NCI-H2029 treated with DMSO at 0.1 percent for 48 hours (cell line): ENCODE results near the gene GPHN.

ENCODE experiments used
- DNase-seq: peaks from one replicate; lab custom pipeline; 2025; lab: John Stamatoyannopoulos, UW

Gene GPHN

DNA sequence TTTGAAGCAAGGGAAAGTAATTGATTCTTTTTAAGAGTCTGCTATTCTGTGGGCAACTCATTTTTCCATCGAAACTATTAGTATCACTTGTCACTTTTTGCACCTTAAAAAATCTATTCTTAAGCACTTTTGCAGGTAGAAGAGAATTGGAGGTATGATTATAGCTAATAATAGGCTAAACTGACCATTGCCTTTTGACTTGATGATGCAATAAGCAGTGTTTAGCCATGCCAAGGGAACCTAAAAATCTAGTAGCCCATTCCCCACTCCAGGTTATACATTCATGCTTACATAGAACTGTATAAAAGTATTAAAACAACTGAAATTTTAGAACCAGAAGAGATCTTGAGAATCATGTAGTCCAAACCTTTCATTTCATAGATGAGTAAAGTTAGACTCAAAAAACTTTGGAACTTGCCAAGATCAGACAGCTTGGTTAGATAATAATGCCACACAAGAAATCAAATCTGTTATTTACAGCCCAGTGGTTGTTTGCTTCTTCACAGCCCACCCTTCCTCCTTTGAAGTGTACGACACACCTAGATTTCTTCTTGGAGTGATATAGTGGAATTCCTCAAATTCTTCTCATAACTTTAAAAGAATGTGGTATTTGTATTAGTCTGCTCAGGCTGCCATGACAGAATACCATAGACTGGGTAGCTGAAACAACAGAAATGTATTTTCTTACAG is 659.6 kb downstream of the GPHN start:
- no peak for DNase-seq

DNA sequence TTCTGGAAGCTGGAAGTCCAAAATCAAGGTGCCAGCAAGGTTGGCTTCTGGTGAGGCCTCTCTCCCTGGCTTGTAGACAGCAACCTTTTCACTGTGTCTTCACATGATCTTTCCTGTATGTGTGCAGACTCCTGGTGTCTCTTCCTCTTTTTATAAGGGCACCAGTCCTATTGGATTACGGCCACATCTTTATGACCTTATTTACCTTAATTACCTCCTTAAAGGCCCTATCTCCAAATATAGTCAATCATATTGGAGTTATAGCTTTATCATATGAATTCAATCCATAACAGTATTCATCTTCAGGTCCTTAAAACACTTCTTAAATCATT is 660.1 kb downstream of the GPHN start:
- no peak for DNase-seq

DNA sequence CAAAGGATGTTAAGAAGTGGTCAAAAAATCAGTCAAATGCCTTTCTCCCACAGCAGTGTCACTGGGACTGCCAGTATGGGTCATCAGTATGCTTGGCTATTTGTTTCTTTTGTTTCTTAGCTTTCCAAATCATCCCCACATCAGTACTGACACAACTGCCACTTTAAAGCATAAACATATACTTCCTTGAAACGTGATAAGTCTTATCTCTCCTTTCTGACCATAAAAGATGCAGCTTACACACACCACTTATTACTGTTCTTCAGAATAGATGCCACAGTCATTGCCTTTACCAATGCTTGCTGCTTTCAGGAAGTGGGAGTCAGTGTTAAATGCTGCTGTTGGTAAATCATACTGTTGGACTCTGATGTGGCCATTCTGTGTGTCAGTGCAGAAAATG is 662.7 kb downstream of the GPHN start:
- DNase-seq, result no peak

DNA sequence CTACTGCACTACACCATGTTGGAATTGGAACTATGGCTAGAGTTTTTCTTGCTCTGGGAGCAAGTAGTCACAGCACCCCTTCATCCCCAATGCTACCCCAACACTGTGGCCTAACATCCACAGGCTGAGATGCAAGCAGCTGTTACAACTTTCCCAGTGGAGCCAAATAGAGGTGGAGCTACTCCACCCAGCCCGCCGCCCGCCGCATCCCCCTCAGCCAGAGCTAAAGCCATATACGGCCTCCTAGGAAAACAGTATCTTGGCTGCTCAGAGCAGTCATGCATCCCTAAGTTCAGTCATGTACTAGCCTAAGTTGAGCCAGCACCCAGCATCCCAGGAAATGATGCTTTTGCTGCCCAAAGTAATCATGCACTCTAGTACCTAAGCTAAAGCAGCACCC is 664.1 kb downstream of the GPHN start:
- no peak for DNase-seq

DNA sequence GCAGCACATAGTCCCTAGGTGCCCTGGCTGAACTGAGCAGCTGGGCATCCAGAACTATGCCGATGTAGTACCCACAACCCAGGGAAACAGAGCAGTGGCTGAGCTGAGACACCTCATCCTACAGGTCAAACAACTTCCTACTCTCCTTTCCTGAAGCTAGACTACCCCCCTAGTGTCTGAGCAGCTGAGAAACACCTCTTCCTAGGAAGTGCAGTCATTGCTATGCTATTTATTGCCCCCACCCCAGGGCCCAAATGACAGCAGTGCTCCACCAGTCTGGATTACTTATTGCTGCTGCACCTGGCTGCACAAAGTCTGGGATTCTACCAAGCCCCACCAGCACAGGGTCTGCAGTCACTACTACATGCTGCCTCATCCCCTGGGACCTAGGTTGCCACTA is 664.6 kb downstream of the GPHN start:
- no peak for DNase-seq

DNA sequence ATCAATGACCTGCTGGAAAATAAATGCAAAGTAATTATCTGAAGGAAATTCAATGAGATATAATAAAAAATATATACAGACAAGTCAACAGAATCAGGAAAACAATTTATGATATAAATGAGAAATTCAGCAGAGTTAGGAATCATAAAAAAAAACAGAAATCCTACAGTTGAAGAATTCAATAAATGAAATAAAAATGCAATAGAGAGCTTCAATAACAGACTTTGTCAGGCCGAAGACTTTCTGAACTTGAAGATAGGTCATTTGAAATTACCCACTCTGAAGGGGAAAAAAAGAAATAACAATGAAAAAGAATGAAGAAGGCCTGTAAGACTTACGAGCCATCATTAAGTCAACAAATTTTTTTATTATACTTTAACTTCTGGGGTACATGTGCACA is 665.8 kb downstream of the GPHN start:
- no peak for DNase-seq

DNA sequence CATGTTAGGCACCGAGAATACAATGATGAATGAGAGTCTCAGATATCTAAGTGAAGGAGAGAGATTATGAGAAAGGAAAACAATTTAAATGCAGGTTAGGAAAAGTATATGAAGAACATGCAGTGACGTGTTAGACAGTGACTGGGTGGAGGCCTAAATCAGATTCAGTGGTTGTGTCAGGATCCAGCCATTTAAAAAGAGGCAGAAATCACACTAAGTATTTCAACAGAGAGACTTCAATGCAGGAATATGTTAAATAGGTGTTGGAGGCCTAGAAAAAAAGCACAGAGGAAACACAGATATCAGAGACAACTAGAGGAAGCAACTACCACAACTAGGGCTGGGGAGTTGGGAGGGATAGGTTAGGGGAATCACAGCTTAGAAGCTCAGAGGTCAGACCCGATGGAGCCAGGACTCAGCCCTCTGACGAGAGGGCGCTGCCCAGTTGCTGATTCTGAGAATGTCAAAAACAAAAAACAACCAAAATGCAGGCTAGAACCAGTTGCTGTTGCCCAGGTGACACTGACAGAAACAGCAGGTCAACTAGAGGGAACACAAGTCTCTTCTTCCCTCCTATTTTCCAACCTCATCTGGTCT is 678.3 kb downstream of the GPHN start:
- DNase-seq, result no peak

DNA sequence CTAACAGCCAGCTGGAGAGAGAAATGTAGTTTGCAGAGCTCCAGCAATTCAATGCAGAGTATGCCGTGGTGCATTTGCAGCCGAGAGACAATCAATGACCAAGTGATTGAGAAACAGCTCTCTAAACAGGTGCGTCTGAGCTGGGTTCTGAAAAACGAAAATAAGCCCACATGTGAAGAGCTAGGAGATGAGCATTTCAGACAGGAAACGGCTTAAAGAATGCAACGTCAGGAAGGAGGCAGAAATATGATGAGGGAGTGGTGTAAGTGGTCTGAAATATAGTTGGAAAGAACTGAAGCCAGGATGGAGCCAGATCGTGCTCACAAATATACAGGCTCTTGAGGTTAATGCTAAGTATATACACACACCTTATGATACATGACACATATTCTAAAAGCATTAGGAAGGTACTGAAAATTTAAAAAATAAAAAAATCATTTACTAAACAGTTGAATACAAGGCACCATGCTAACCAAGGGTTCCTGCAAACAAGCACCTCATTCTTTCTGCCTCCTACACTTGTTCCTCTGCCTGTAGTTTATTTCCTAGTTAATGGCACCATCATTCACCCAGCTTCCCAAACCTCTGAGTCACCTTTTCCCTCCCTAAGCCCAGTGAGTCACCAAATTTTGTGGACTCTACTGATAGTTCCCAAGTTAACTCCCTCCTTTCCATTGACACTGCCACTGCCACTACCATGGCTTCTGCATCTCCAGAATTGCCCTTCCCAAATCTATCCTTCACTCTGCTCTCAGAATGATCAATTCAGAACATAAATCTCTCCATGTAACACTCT is 679.0 kb downstream of the GPHN start:
- DNase-seq, result no peak

DNA sequence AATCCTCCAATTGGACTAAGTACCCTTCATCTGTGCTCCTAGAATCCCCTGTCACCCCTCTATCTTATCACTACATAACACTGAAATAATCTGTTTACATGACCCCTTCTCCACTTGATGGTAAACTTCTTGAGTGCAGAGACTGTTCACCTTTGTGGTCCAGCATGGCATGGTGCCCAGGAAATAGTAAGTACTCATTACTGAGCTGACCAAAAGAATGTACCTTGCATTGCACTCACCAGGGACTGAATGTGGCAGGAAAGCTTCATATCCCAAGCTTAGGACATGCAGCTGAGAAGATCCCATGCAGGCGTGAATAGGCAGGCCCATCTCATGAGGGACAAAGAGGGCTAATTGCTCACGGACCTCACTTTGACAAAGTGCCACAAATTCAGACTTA is 679.9 kb downstream of the GPHN start:
- DNase-seq, result no peak

DNA sequence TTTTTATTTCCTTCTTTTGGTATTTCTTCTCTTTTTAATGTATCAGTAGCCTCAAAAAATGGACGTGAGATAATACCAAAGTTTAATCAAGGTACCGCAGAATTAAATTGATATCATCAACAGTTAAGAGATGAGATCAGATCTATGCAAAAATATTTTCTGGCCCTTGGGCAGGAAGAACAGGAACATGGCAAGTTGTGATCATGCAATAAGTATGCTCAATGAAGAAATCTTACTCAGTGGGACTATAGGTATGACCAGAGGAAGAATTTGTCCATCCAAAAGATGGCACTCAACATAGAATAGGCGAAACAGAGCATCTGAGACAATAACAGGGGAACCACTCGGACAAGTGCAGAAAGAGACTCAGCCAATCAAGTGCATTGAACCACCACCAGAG is 680.4 kb downstream of the GPHN start:
- DNase-seq, result no peak

DNA sequence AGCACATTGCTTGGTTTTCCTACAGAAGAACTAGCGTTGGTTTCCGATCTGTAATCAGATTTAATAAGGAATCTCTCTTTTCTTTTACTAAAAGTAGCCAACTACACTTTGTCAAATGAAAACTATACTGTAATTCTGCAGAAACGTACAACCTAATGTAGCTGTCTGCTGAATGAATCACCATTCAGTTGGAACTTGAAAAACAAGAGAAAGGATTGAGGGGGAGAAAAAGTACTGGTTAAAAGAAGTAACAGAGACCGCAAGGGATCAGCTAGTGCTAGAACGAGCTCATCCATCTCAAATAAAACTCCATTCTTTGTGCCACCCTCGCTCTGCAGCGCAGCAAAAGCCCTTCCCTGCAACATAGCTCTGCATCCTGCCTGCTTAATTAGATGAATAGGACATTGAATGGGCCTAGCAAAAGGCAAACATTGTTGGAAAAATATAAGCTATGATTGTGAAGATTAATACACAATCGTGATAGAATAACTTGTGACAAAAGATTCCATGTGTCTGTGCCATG is 683.9 kb downstream of the GPHN start:
- no peak for DNase-seq

DNA sequence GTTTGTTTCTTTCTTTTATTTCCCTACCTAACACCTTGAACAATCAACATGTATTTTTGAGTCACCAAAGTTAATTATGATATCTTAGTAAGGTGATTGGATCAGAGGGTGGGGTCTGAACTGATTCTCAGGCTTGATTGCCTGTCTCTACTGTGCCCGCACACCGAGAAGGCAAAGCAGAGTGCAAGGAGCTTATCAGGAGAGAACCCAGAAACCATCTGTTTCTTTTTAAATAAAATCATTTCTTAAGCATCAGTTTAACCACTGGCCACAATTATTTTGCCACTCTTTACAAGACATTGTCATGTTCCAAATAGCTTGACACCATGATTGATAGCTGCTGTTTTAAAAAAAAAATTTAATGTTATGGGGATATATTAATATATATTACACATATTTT is 684.4 kb downstream of the GPHN start:
- no peak for DNase-seq

DNA sequence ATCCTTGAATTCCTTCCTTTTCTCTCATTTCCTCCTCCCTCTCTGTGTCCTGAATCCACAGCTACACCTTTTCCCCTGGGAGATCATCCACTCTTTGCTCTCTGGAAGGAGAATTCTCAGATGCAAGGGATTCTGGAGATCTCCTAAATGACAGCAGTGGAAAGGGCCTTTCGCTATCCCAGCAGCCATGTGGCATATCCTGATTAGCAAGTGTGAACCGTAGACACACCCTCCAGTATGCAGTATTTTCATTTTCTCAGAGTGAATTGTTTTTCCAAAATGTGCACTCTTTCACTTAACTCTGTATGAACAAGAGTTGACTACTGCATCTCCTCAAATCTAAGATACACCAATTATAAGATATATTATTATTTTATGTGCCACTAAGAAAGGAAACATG is 687.3 kb downstream of the GPHN start:
- no peak for DNase-seq

DNA sequence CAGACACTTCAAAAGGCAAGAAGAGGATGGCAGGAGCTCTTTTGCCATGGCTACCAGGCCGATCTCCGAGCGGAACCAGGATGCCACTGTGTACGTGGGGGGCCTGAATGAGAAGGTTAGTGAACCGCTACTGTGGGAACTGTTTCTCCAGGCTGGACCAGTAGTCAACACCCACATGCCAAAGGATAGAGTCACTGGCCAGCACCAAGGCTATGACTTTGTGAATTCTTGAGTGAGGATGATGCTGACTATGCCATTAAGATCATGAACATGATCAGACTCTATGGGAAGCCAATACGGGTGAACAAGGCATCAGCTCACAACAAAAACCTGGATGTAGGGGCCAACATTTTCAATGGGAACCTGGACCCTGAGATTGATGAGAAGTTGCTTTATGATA is 691.1 kb downstream of the GPHN start:
- no peak for DNase-seq

DNA sequence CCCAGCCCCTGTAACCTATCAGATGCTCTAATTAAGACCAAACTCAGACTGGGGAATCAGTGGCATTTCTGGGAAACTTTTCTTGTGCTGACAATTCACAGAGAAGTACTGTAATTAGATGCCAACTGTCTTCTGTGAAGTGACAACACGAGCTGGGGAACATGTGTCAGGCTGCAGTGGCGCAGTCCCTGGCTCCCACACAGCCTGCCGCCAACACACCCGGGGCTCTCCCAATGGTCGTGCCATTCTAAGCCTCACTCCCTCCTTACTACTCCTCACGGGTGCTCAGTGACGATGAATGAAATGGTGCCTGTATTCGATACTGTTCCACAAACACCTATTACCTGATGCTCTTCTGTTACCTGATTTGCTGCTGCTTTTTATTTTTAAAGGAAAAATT is 699.9 kb downstream of the GPHN start:
- no peak for DNase-seq

DNA sequence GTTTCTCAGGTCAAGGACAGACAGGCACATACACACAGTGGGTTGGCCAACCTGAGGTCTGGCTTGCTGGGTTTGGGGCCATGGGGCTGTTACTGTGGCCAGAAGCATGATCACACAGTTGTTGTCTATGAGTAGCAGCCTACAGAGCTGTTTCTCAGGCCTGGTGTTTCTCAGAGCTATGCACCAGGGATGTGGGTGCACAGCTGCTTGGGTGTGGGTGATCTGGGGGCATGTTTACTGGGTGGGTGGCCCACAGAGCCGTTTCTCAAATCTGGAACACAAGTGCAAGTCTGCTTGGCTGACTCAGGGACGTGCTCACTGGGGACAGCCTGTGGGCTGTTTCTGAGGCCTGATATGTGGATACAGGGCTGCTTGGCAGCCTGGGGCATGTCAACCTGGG is 710.2 kb downstream of the GPHN start:
- DNase-seq, result no peak

DNA sequence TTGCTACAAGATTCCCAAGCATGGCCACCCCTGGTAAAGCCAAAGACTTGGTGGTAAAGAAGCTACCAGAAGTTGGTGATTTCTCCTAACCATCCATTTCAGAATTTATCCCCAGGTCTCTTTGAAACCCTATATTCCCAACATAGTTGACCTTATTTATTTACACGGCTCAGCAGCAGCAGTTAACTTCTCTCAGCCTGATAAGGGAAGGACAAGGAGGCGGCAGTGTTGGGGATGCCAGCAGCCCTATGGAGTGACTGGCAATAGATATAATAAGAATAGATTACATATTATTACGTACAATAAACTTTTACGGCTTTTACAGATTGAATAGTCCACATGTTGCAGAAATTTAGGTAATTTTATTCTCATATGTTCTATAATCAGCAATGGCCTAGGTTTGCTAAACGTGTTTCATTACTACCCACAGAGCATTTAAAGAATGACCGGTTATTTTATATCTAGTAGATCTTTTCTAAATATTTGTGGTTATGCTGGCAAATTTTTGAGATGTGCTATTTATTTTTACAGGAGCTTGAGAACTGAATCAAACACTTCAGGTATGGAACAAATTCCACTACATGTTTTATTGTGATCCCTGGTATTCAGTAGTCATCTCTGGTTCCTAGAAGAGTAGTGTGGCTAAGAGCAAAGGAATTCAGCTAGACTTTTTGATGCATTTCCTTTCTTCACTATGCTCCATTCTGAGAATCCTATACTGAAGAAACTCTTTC is 713.5 kb downstream of the GPHN start:
- no peak for DNase-seq

DNA sequence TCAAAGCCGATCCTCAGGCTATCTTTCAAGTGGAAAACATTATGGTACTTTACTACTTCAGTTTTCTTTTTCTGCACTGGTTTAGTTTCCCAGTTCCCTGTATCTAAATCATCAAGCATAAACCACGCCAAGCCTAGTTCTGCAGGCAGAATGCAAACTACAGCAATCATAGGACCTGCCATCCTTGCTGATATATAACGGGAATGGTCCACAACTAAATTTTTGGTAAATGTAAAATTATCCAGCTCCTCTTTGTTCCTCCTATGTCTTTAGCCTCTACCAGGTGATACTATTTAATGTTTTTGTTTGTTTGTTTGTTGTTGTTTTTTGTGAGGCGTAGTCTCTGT is 714.0 kb downstream of the GPHN start:
- DNase-seq, result no peak

DNA sequence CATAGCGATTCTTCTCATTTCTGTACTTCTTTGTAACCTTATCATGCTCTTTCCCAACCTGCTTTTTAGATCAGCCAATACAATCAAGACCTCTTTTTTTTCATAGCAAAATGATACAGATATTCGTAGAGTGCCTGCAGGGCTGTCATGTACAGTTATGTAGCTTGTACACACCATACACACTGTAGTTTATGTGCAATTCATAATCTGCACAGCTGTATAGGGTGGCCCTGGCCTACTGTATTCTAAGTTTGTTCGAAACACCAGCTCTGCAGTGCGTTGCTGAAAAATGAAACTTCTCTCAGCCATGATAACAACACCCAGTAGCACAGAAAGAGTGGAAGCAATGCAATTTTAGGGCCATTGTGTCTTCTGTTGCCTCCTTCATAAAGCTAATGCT is 717.6 kb downstream of the GPHN start:
- no peak for DNase-seq

DNA sequence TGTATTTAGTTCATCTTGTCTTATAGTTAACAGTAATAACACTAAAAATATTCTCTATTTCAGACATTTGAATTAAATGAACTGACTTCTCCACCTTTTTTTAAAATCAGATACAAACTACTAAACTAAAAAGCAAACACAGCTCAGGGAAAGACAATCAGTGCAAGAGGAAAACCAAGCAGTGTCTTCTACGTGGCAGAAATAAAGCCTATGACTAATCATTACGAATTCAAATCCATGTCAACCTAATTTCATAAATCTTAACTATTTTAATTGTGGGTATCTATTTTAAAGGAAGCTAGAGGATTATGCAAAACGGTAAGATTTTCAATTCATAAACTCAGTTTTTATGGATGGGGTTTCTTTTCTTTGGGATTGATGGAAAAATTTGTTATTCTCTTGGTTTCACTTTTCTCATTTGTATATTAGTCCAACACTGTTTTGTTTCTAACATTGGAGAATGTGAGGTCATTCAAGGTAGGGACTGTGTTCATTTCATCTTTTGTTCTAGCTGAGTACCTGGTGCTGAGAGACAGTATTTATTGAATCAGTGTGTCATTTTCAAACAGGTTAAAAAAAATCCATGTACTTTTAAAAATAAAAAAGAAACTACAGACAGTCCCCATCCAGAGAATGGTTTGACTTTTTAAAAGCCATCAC is 720.5 kb downstream of the GPHN start:
- DNase-seq, result no peak
